Dermis microvascular lymphatic vessel endothelial cell (primary cell): ENCODE results near the gene BBS2. TPM values are rescaled to one million over a fixed set of nuclear protein-coding genes. Genes with fewer than 3 reads are reported as not detected.

Source experiments
- total RNA-seq: library from RNA; depleted of rRNA; stranded (reverse); fragments of >200 nt; gene quantifications from 2 replicates; pipeline ENCODE4 v1.2.1, GENCODE V29; 2014

Gene BBS2
- total RNA-seq, 1 donor from 2014 or later: 39.2 TPM

Other genes starting within 250 kb of the BBS2 start
- 251 and 306 TPM in 2 replicates for gene AMFR, start 94.5 kb downstream of the BBS2 start, total RNA-seq
- gene NUDT21, start 68.7 kb downstream of the BBS2 start, total RNA-seq: 62.1 and 82.0 TPM in 2 replicates
- gene OGFOD1, start 68.5 kb downstream of the BBS2 start, total RNA-seq: 44.3 and 49.8 TPM in 2 replicates
- gene MT4, start 45.0 kb upstream of the BBS2 start, total RNA-seq: not detected in 2 replicates
- gene MT3, start 69.5 kb upstream of the BBS2 start, total RNA-seq: not detected in 2 replicates
- gene MT2A, start 88.6 kb upstream of the BBS2 start, total RNA-seq: 32.5 and 46.3 TPM in 2 replicates
- gene MT1E, start 105.8 kb upstream of the BBS2 start, total RNA-seq: 11.1 and 108 TPM in 2 replicates
- gene MT1M, start 112.6 kb upstream of the BBS2 start, total RNA-seq: 0.38 and 0.90 TPM in 2 replicates
- 1.7 TPM in 1 of 2 replicates, not detected in the other for gene MT1A, start 118.6 kb upstream of the BBS2 start, total RNA-seq
- gene MT1B, start 131.9 kb upstream of the BBS2 start, total RNA-seq: not detected in 2 replicates
- gene MT1F, start 137.9 kb upstream of the BBS2 start, total RNA-seq: 0.51 and 0.64 TPM in 2 replicates
- gene MT1G, start 148.0 kb upstream of the BBS2 start, total RNA-seq: not detected in 2 replicates
- not detected in 2 replicates for gene MT1H, start 149.8 kb upstream of the BBS2 start, total RNA-seq
- 7.0 and 15.0 TPM in 2 replicates for gene MT1X, start 162.4 kb upstream of the BBS2 start, total RNA-seq
- 60.7 and 85.4 TPM in 2 replicates for gene NUP93, start 210.1 kb upstream of the BBS2 start, total RNA-seq